ENCODE results near the gene MST1R. TPM values are rescaled to one million over a fixed set of nuclear protein-coding genes. Genes with fewer than 3 reads are reported as not detected.

MST1R gene
- total and polyA plus RNA-seq, 9 of the 15 experiments (the other 6 are each of a cell fraction or from before 2014, with no cell fraction given): 1.3 to 10.0 (median 3.8) TPM

DNA sequence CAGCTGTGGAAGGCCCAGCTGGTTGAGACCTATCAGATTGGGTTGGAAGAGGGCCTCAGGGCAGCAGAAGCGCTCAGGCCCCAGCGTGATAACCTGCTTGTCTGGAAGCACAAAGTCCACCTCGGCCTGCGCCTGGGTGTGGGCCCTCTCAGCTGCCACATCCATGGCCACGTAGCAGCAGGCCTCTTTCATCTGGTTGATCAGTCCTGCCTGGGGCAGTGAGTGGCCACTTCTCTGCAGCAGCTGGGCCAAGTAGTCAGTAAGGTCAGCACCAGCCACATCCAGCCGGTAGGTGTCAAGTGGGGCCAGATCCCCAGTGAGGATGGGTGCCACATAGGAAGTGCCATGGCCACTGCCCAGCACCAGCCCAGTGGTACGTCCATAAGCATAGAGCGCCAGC lies 30.1 kb downstream of the MST1R start:
- no TSS peak for BruUV-seq (replicated peaks)

More for the DNA sequence above, 30.1 kb downstream of the MST1R start:
- Histone ChIP-seq H3K36me3 (ENCODE audit: control insufficient read depth, insufficient read depth, low read length) (no peaks in the 10 kb centered on the region), H3K4me3 (no peak overlapping the region), H2AFZ (ENCODE audit: low read depth, low read length) (no peak overlapping the region), H4K20me1 (replicated peaks; ENCODE audit: control insufficient read depth, insufficient read depth, low read length) (no peaks in the 10 kb centered on the region; the same call in 1 of the 2 replicates), H3K4me2 (ENCODE audit: insufficient read depth, low read length) (no peak overlapping the region), H3K9me3 (replicated peaks; ENCODE audit: control insufficient read depth, insufficient read depth, low read depth, low read length) (no peaks in the 10 kb centered on the region), H3K9me1 (ENCODE audit: control insufficient read depth, insufficient read depth, low read length) (no peaks in the 10 kb centered on the region), H3K9ac (ENCODE audit: insufficient read depth in 1 of 2, low read depth in 2 of 2, low read length in 2 of 2) (no peak overlapping the region), H3K27ac (ENCODE audit: extremely low read depth, low read depth, low read length) (no peak overlapping the region), H3K79me2 (ENCODE audit: control insufficient read depth, insufficient read depth, low read length) (no peaks in the 10 kb centered on the region), H3K4me1 (replicated peaks in 1 of 2; ENCODE audit: control insufficient read depth in 2 of 2, insufficient read depth in 2 of 2, low read length in 2 of 2) (peaks cover 0 to 21% of the 10 kb centered on the region in 2 experiments; a peak in 2 of 5 replicates), H3K27me3 (ENCODE audit: control insufficient read depth in 2 of 2, insufficient read depth in 2 of 2, low read length in 2 of 2) (peaks cover 0 to 15% of the 10 kb centered on the region in 2 experiments; a peak in 2 of 5 replicates)
- CTCF ChIA-PET (ENCODE audit: low intra/inter-chr PET ratio): no interaction called here
- ATAC-seq (no peak), FAIRE-seq (no peak), DNase-seq (ENCODE audit: extremely low read depth in 1 of 4, low spot score in 3 of 4) (no peak)
- in situ Hi-C loops (cut with MboI): no loop called here
- 14% methylated on average over 8 of the region's 8 CpGs for WGBS (ENCODE audit: insufficient coverage, low coverage, missing lambda C conversion rate)
- POLR2A ChIA-PET: no interaction called here
- TF ChIP-seq, protein P1, sequence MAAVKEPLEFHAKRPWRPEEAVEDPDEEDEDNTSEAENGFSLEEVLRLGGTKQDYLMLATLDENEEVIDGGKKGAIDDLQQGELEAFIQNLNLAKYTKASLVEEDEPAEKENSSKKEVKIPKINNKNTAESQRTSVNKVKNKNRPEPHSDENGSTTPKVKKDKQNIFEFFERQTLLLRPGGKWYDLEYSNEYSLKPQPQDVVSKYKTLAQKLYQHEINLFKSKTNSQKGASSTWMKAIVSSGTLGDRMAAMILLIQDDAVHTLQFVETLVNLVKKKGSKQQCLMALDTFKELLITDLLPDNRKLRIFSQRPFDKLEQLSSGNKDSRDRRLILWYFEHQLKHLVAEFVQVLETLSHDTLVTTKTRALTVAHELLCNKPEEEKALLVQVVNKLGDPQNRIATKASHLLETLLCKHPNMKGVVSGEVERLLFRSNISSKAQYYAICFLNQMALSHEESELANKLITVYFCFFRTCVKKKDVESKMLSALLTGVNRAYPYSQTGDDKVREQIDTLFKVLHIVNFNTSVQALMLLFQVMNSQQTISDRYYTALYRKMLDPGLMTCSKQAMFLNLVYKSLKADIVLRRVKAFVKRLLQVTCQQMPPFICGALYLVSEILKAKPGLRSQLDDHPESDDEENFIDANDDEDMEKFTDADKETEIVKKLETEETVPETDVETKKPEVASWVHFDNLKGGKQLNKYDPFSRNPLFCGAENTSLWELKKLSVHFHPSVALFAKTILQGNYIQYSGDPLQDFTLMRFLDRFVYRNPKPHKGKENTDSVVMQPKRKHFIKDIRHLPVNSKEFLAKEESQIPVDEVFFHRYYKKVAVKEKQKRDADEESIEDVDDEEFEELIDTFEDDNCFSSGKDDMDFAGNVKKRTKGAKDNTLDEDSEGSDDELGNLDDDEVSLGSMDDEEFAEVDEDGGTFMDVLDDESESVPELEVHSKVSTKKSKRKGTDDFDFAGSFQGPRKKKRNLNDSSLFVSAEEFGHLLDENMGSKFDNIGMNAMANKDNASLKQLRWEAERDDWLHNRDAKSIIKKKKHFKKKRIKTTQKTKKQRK (IDR thresholded peaks at IDR 0.05; ENCODE audit: borderline replicate concordance, low read depth, low read length): no peak
- TF ChIP-seq MYC (IDR thresholded peaks at IDR 0.05; ENCODE audit: low read depth, low read length): no peak
- no peak for TF ChIP-seq MYC (CRISPR knock-in tag; IDR thresholded peaks at IDR 0.05; ENCODE audit: borderline replicate concordance, low read depth)
- no peak for TF ChIP-seq RUNX1 (IDR thresholded peaks at IDR 0.05; ENCODE audit: low read depth)
- TF ChIP-seq SAFB (IDR thresholded peaks at IDR 0.05; ENCODE audit: borderline replicate concordance, low read depth, low read length): no peak
- TF ChIP-seq TCFL5 (CRISPR knock-in tag; conservative IDR thresholded peaks at IDR 0.05): no peak
- no peak for TF ChIP-seq SRF (CRISPR knock-in tag; IDR thresholded peaks at IDR 0.05)
- TF ChIP-seq ZNF75A (CRISPR knock-in tag; IDR thresholded peaks at IDR 0.05): no peak
- TF ChIP-seq FOXK1 (CRISPR knock-in tag; IDR thresholded peaks at IDR 0.05; ENCODE audit: borderline replicate concordance): no peak
- no peak for TF ChIP-seq CBX5 (IDR thresholded peaks at IDR 0.05; ENCODE audit: borderline replicate concordance, low read depth)
- no peak for TF ChIP-seq PTBP1 (IDR thresholded peaks at IDR 0.05; ENCODE audit: low read depth, low read length)
- TF ChIP-seq ZNF253 (CRISPR knock-in tag; conservative IDR thresholded peaks at IDR 0.05): no peak
- TF ChIP-seq, protein P2, sequence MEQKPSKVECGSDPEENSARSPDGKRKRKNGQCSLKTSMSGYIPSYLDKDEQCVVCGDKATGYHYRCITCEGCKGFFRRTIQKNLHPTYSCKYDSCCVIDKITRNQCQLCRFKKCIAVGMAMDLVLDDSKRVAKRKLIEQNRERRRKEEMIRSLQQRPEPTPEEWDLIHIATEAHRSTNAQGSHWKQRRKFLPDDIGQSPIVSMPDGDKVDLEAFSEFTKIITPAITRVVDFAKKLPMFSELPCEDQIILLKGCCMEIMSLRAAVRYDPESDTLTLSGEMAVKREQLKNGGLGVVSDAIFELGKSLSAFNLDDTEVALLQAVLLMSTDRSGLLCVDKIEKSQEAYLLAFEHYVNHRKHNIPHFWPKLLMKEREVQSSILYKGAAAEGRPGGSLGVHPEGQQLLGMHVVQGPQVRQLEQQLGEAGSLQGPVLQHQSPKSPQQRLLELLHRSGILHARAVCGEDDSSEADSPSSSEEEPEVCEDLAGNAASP (IDR thresholded peaks at IDR 0.05): no peak
- TF ChIP-seq CBX2 (IDR thresholded peaks at IDR 0.05; ENCODE audit: insufficient read depth, low read length, poor library complexity, severe bottlenecking): no peak
- no peak for TF ChIP-seq ZKSCAN1 (IDR thresholded peaks at IDR 0.05; ENCODE audit: low read depth, low read length)
- TF ChIP-seq, protein P3, sequence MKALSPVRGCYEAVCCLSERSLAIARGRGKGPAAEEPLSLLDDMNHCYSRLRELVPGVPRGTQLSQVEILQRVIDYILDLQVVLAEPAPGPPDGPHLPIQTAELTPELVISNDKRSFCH (CRISPR knock-in tag; IDR thresholded peaks at IDR 0.05): no peak
- TF ChIP-seq, protein P3 (tag; IDR thresholded peaks at IDR 0.05): no peak
- intact Hi-C loops (cut with micrococcal nuclease): no loop called here
